Activated CD4-positive, alpha-beta memory T cell treated with anti-CD3 and anti-CD28 coated beads, Interleukin-2, amount 10 ng/mL, durations not matched to agents 7 days and 5 days (primary cell): ENCODE results near the gene RICTOR. TPM values are rescaled to one million over a fixed set of nuclear protein-coding genes. Genes with fewer than 3 reads are reported as not detected.

ENCODE experiments used
- CTCF ChIA-PET: fragments of 350-600 bp; sonication (Branson Sonifier 250); formaldehyde crosslinking; loops from one replicate; lab custom pipeline; 2021; ENCODE audit warnings: antibody characterized with exemption, inconsistent platforms; lab: Charles Lee
- POLR2A ChIA-PET: fragments of 350-600 bp; sonication (Branson Sonifier 250); formaldehyde crosslinking; loops from one replicate; lab custom pipeline; 2021; ENCODE audit warnings: antibody characterized with exemption; lab: Charles Lee
- DNase-seq: peaks from one replicate; pipeline ENCODE4 v3.0.0-alpha.2; 2020
- H3K27ac Mint-ChIP-seq: one replicate; pipeline ENCODE4 v1.8.0; 2021; ENCODE audit warnings: mild to moderate bottlenecking, mixed read lengths
- H3K27me3 Mint-ChIP-seq: one replicate; pipeline ENCODE4 v1.8.0; 2021; ENCODE audit warnings: mixed read lengths
- H3K36me3 Mint-ChIP-seq: one replicate; pipeline ENCODE4 v1.8.0; 2021; ENCODE audit warnings: low read depth, mixed read lengths
- H3K4me1 Mint-ChIP-seq: one replicate; pipeline ENCODE4 v1.8.0; 2021; ENCODE audit warnings: mixed read lengths
- H3K4me3 Mint-ChIP-seq: one replicate; pipeline ENCODE4 v1.8.0; 2021; ENCODE audit warnings: mild to moderate bottlenecking, mixed read lengths
- H3K9me3 Mint-ChIP-seq: one replicate; pipeline ENCODE4 v1.8.0; 2021; ENCODE audit warnings: mixed read lengths
- total RNA-seq, 2 experiments: library from RNA; stranded (reverse); gene quantifications; one replicate each; pipeline ENCODE4 v1.2.3, GENCODE V29; 2021

Gene RICTOR
- total RNA-seq, 2 experiments from 2014 or later = 50.4 to 56.4 TPM

DNA sequence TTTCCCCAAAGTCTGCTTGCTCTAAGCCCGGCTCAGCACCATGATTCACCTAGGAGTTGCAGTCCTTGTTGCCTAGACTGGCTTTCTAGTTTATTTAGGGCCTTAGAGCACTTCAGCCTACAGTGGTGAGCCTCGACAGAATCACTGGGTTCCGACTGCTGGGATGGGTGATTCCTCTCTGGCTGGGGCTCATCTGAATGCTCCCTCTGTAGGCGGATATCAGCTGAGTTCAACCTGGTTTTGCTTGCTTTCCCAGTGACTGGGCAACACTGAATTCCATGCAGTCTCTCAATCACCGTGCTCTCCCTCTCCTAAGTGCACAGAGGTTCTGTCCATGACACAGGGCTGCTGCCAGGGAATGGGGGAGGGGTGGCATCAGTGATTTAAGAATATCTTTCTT lies 174.3 kb downstream of the RICTOR start:
- Mint-ChIP-seq H3K36me3 (no peaks in the 10 kb centered on the region), H3K9me3 (no peaks in the 10 kb centered on the region), H3K4me3 (no peak overlapping the region), H3K4me1 (no peaks in the 10 kb centered on the region), H3K27me3 (peaks cover 17% of the 10 kb centered on the region), H3K27ac (no peak overlapping the region)
- POLR2A ChIA-PET = no interaction called here
- DNase-seq = no peak
- CTCF ChIA-PET = no interaction called here

DNA sequence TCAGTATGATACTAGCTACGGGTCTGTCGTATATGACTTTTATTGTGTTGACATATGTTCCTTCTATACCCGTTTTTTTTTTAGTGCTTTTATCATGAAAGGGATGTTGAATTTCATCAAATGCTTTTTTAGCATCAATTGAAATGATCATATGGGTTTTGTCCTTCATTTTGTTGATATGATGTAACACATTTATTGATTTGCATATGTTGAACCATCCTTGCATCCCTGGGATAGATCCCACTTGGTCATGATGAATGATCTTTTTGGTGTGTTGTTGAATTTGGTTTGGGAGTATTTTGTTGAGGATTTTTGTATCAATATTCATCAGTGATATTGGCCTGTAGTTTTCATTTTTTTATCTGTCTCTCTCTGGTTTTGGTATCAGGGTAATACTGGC lies 177.4 kb downstream of the RICTOR start:
- H3K27ac Mint-ChIP-seq = no peak overlapping the region
- DNase-seq = no peak
- no peaks in the 10 kb centered on the region for H3K4me1 Mint-ChIP-seq
- H3K27me3 Mint-ChIP-seq = peaks cover 25% of the 10 kb centered on the region
- no peaks in the 10 kb centered on the region for H3K9me3 Mint-ChIP-seq
- no peak overlapping the region for H3K4me3 Mint-ChIP-seq
- CTCF ChIA-PET = no interaction called here
- no peaks in the 10 kb centered on the region for H3K36me3 Mint-ChIP-seq
- POLR2A ChIA-PET = no interaction called here

DNA sequence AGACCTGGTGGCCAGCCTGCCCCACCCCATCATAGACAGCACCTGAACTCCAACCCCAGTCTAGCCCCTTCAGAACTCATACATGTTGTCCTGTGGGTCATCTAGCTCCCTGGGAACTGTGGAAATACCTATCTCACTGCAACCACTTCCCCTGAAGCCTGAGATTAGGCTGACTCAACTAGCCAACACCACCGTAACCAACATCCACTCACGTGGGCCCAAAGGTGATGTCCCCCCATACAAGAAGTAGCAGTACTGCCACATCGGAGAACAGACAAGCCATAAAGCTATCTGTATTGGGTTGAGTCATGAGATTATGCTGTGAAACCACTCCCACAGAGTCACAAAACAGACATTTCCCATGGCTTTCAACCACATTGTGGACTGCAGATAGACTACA lies 181.8 kb downstream of the RICTOR start:
- Mint-ChIP-seq H3K27ac (no peak overlapping the region), H3K36me3 (no peaks in the 10 kb centered on the region), H3K4me1 (no peaks in the 10 kb centered on the region), H3K9me3 (no peaks in the 10 kb centered on the region), H3K27me3 (peaks cover 29% of the 10 kb centered on the region), H3K4me3 (no peak overlapping the region)
- POLR2A ChIA-PET = no interaction called here
- no peak for DNase-seq
- CTCF ChIA-PET = no interaction called here

DNA sequence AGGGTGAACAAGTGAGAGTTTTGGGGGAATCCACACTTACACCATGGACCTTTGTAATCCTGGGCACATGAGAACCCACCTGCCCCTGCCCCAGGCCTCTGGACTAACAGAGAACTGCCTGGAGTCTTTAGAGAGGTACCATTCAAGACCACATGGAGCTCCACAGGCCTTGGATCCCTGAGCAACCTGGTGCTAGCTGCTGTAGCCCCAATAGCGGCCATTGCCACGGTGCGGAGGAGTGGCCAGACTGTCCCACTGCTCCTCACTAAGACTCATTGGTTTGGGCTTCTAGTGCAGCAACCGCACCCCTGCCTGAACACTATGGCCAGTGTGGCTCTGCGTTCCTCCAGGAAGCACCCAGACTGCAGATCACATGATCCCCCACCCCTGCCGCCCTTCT lies 182.6 kb downstream of the RICTOR start:
- no peak overlapping the region for H3K4me3 Mint-ChIP-seq
- H3K27me3 Mint-ChIP-seq = peaks cover 25% of the 10 kb centered on the region
- no peaks in the 10 kb centered on the region for H3K4me1 Mint-ChIP-seq
- POLR2A ChIA-PET = no interaction called here
- no peaks in the 10 kb centered on the region for H3K9me3 Mint-ChIP-seq
- H3K27ac Mint-ChIP-seq = no peak overlapping the region
- DNase-seq = no peak
- CTCF ChIA-PET = no interaction called here
- H3K36me3 Mint-ChIP-seq = no peaks in the 10 kb centered on the region

DNA sequence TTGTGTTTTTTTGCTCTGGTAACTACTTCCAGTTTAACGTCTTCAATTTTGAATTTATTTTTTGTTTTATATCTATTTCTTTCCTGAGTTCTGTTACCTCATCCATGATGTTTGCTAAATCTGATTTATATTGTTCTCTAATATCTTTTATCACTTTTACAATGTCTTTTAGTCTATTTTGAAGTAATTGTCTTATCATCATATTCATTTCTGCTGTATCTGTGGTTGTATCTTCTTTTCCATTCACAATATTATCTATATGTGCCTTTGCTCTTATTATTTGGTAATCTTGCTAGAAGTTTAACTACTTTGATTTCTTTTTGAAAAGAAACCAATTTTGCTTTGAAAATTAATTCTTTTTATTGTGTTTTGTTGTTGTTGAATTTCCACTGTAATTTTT lies 184.8 kb downstream of the RICTOR start:
- no peaks in the 10 kb centered on the region for H3K36me3 Mint-ChIP-seq
- no peak overlapping the region for H3K4me3 Mint-ChIP-seq
- no peaks in the 10 kb centered on the region for H3K9me3 Mint-ChIP-seq
- no peak for DNase-seq
- no peaks in the 10 kb centered on the region for H3K4me1 Mint-ChIP-seq
- H3K27me3 Mint-ChIP-seq = peaks cover 19% of the 10 kb centered on the region
- ChIA-PET CTCF (no interaction called here), POLR2A (no interaction called here)
- no peak overlapping the region for H3K27ac Mint-ChIP-seq

DNA sequence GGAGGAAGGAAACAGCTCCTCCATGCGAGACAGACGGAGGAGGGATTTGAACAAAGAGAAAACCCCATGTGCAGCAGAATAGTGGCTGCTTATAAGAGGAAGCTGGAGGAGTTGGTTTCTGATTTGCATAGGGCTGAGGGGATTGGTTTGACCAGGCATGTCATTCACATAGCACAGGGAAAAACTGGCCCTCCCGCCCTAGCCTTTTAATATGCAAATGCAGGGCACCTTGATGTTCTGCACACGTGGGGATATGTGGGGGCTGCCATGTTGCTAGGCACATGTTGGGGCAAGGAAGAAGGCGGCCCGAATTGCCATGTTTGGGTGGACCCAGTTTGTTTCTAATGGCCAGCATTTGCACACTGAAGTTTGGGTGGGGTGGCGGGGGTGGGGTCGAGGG lies 186.2 kb downstream of the RICTOR start:
- CTCF ChIA-PET = interaction anchor here (0.9 kb wide), 1 partner anchor 79 kb away, joined by 3 read pairs; no protein-coding TSS in a partner anchor
- POLR2A ChIA-PET = no interaction called here
- no peaks in the 10 kb centered on the region for H3K36me3 Mint-ChIP-seq
- H3K4me3 Mint-ChIP-seq = no peak overlapping the region
- H3K4me1 Mint-ChIP-seq = no peaks in the 10 kb centered on the region
- H3K27me3 Mint-ChIP-seq = peaks cover 18% of the 10 kb centered on the region
- H3K27ac Mint-ChIP-seq = no peak overlapping the region
- H3K9me3 Mint-ChIP-seq = no peaks in the 10 kb centered on the region
- no peak for DNase-seq

Other genes starting within 250 kb of the RICTOR start
- gene OSMR, start 228.4 kb downstream of the RICTOR start, total RNA-seq = not detected
- gene FYB1, start 145.2 kb upstream of the RICTOR start, total RNA-seq = 100 to 1,000 TPM; 260 to 270 TPM